ENCODE measurements around the gene FAM168A.
"Not testable (repeated sequence)": the region's sequence is repeated elsewhere in the genome, so short reads cannot be mapped to it uniquely, and the experiment has no call there.

The FAM168A gene

DNA sequence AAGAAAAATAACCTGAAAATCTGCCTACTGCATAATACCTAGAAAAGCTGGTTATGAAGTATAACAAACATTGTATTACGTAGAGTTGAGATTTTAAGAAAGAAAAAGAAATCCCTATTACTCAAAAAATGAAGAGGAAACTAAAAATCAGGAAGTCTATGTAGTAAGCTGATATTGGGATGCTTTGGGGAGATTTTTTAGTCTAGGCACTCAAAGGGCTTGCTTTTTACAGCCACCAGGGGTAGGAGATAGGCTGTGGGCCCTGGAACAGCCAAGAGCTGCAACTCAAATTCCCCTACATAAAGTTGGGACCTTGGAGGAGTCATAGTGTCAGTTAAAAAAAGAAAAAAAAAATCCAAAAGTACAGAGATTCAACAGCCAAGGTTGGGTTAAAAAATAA, 131.3 kb downstream of the FAM168A start:
- DNase-seq: peak; percentile 24 to 68 (median 61)

DNA sequence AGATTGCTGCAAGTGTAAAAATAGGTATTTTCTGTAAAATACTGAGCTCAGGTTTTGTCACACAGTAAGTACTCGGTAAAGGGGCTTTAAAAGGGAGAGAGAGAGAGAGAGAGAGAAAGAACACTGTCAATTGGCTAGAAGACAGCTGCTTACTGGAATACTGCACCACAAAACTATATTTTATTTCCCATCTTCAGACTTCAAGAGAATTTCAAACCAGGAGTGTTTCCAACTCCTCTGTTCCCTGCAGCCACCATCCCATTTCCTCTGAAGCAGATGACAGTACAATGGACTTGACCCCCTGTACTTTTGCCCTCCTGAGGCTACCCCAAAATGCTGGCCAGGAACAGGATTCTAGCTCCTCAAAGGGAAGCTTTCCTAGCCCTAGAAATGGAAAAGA, 132.0 kb downstream of the FAM168A start:
- DNase-seq: no peak

DNA sequence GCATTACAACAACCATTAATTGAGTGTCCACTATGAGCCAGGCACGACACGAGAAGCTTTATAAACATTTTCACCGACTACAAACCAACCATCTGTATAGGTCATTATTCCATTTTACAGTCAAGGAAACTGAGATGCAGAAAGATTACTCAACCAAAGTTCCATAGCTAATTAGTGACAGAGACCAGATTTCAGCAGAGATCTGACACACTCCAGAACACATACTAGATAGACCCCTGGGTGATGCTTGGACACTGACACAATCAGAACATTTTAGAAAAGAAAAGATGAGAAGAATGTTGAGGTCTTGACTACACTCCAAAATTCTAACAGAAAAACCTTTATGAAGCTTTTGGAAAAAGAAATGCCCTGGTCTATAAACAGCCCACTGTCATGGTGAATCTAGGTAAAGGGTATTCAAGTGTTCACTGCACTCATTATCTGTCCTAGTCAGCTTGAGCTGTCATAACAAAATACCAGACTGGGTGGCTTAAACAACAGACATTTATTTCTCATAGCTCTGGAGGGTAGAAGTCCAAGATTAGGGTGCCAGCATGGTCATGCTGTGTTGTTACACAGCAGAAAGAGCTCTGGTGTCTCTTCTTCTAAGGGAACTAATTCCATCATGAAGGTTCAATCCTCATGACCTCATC, 132.8 kb downstream of the FAM168A start:
- DNase-seq: no peak

DNA sequence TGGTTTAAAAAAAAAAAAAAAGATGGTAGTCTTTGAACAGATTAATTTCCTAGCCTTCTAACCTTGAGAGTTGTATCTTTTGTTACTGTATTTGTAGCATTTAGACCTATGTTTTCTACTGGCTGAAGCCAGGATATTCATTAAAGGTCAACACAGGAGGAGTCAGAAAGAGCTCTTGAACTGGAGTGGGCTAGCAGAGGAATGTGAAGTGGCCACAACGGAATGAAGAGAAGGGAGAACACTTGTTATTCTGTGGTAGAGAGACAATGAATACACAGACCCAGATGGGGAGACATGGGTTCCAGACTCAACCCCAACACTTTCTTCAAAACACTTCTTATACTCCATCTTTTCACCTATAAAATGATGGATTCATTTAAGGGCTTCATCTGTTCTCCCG, 133.6 kb downstream of the FAM168A start:
- DNase-seq: no peak

DNA sequence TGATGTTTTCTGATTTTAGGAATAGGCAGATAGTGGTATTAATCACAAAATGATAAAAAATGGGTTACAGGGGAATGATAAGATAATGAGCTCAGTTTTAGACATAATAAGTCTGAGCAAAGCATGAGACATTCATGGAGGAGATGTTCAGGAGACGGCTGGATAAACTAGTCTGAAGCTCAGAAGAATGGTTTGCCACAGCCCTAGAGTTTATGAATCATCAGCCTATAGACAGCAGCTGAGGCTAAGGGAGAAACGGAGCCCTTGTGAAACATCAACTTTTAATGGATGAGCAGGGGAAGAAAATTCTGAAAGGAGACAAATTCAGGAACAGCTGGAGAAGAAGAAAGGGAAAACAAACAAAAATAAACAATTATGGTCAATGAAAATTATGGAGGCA, 134.6 kb downstream of the FAM168A start:
- peak; percentile 47 to 63 (median 57) for DNase-seq

DNA sequence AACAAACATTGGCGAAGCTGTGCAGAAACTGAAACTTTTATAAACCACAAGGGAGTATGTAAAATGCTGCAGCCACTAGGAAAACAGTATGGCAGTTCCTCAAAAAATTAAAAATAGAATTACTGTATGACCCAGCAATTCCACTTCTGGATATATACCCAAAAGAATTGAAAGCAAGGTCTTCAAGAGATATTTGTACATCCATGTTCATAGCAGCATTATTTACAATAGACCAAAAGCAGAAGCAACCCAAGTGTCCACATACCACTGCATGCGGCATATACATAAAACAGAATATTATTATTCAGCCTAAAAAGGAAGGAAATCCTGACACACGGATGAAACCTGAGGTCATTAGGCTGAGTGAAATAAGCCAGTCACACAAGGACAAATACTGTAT, 135.9 kb downstream of the FAM168A start:
- peak; percentile 64 to 91 (median 76) for DNase-seq

DNA sequence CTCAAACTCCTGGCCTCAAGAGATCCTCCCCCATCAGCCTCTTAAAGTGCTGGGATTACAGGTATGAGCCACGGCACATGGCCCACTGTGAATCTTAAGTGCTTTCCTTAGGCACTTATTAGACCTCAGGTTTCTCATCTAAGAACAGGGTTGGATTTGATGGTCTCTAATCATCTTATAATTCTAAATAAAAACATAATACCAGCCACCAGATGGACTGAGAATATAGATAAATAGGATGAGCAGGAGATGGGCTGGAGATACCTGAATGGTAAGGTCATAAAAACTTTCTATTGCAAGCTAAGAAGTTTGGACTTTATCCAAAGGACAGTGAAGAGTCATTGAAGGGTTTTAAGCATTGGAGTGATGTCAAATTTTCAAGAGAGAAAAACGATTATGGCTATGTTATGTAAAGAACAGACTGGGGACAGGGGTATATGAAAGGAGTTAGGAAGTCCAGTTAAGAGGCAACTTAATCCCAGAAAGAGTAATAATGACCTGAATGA, 136.5 kb downstream of the FAM168A start:
- no peak for DNase-seq

DNA sequence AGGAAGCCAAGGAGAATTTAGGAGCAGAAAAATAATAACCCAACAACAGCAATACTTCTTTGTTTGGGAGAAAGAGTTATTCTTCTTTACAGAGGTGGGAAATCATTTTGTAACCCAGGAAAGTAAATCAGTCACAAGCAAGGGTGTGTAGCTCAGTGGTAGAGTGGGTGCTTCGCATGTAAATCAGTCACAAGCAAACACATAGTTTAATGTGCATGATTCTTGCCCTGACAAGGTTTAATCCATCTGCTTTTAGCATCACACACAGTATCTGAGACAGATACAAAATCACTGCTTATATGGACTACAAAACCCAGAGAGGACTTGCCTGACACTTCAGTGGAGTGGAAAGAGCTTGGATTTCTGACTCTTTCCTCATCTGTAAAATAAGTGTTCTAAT, 139.7 kb downstream of the FAM168A start:
- DNase-seq: no peak

DNA sequence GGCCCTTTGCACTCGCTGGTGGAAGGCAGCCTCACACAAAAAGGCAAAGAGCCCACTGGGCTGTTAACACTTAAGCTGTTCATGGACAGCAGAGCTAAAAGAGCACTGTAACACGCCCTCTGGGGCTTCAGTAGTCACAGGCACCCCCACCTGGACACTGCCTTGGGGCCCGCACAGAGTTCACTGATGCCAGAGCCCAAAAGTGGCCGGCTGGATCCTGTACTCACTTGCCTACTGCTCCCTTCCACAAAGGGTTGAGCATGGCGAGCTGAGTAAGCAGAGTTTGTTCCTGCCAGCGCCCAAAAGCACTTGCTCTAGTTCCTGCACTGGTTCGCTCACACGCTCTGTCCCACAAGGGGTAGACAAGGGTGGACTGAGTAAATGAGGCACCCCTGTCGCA, 142.9 kb downstream of the FAM168A start:
- no peak for DNase-seq

DNA sequence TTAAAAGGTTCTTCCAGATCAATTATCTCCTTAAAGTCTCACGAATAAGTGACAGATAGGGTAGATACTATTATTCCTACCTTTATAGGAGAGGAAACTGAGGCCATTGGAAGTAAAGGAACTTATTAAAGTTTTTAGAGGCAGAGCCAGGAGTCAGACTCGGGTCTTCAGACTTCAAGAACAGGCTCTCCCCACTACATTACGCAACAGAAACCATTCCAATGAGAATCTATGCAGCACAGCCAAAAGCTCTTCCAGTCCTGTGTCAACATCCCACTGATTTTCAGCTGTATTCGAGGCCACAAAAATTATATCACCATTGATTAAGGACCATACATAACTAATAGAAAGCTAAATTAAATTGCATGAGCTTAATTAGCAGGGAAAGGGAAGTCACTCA, 144.3 kb downstream of the FAM168A start:
- DNase-seq: no peak

DNA sequence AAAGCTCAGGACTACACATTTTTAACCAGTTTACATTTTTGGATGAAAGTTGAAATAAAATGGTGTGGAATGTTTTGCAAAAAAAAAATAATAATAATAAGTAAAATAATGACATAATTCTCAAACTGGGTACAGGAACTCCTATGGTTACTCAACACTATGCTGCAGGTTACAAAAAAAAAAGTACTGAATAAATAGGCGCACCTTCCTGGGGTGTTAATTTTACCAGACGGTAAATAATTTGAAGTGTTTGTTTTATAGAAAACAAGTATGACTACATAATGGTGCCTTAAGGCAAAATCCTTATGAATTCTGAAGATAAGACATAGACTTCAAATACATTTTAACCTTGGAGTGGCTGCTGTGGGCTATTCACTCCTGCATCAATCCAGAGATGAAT, 145.2 kb downstream of the FAM168A start:
- DNase-seq: no peak

DNA sequence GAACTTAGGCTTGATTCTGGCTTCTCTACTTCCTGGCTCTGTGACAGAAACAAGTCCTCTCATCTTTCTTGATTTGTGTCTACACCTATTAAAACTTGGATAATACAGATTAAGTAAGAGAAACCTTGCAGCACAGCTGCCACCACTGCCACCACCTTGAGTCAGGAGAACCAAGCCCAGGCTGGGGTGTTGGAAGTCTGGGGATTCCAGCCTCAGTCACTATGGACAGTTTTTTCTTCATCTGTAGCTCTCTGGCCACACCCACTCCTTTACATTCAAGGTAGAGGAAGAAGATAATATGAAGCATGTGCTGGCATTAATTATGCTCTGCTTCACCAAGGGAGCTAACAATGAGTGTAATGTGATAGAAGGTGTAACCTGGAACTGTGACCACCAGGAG, 146.0 kb downstream of the FAM168A start:
- no peak for DNase-seq

DNA sequence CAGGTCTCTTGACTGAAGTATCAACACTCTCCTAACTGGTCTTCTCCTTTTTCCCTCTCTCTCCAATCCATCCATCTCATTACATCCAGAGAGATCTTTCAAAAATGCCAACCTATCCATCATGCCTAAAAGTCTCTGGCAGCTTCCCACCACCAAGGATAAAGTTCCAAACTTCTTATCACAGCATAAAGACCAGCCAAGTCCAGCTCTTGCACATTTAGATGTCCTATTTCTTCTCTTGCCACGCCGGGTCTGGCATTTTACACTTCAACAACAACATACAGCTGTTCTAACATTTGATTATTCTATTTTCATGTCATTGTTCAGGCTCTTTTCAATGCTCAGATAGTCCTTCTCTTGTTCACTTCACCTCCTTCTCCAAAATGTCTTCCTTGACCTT, 151.1 kb downstream of the FAM168A start:
- no peak for DNase-seq

DNA sequence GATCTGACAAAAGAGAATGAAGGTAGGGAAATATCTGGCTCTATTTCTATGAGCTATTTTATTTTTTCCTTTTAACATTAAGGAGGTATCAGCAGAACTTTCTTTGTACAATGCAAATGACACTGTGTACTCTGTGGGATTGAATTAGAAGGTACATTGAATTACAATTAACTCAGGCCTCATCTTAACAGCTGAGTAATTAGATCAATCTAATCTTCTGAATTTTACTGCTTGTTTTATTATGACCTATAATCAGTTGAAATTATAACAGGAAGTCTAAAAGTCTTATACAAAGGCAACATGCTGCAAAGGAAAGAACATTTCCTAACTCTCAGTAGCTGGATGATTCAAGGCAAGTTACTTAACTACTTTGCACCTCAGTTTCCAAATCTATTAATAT, 151.9 kb downstream of the FAM168A start:
- peak in 1 of 4 experiments; percentile 26 for DNase-seq

DNA sequence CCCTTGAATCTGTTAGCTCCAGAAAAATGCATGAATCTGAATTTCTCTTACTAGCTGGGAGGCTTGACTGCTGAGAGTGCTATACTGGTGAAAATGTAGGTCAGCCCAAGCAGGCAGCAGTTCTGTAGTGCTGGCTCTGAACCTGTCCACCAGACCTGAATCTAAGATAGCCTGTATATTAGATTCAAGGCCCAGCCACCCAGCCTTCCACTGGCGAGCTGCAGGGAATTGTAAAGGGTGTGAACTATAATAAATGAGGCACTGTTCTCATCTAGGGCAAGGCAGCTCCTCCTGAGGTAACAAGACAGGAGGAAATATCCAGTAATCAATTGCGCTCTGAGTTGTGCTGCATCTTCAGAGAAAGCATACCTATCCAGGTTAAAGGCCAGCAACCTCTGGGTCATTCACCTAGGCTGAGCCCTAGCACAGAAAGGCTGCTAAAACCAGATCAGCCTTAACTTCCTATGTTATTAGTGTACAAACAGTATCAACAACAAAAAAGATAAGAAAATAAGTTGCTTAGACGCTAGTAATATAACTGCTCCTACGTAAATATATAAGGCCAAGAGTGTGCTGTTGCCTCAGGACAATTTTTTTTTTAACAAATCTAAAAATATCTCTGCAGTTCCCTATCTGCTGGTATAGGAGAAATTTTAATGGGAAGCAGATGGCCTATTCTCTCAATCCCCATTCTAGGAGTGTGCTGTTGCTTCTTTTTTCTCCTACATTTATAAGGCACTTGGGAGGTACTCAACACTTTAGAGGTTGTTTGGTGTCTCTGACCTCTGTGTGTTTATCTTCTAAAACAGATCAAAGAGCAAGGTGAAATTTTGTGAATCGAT, 158.7 kb downstream of the FAM168A start:
- DNase-seq: no peak

DNA sequence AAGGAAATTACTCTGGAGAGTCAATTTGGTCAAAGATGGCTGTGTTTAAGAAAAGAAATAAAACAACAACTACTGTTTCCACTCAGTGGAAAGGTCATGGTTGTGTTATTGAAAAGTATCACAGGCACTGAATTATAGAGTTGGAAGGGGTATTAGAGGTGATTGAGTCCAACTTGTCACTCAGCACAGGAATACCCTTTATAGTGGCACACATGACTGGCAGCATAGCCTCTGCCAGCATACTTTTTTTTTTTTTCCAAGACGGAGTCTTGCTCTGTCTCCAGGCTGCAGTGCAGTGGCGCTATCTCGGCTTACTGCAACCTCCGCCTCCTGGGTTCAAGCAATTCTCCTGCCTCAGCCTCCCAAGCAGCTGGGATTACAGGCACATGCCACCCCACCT, 161.1 kb downstream of the FAM168A start:
- DNase-seq: not testable (repeated sequence)

DNA sequence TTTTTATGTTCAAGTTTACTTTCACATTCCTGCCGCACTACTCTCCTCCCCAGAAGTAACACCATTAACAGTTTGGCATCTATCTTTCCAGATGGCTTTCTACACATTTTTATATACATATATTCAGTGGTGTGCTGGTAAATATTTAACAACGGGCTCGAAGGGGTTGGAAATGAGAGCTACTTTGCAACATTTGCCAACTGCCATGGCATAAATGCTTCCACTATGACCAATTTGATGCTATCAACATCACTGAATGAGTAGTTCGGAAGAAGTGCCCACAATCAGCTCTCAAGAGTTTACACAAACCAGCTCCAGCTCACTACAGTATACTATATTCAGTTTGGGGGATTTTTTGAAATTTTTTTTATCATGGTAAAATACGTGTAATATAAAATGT, 166.5 kb downstream of the FAM168A start:
- DNase-seq: no peak

DNA sequence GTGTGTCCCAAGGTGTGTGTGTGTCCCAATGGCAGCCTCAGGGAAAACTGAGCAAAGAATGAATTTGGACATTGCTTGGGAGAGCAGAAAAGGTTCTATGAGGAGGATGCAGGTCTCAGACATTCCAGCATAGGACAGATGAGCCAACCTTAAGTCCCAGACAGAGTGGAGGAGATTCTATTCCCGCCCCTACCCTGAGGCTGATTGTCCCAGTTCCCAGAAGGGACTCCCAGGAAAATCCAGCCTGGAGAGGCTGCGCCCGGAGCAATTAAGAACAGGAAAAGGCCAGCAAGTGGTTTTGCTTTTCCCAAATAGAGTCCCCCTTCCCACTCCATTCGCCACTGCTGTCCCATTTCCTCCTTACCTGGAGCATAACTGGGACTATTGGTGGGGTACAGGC, 167.6 kb downstream of the FAM168A start:
- no peak for DNase-seq

DNA sequence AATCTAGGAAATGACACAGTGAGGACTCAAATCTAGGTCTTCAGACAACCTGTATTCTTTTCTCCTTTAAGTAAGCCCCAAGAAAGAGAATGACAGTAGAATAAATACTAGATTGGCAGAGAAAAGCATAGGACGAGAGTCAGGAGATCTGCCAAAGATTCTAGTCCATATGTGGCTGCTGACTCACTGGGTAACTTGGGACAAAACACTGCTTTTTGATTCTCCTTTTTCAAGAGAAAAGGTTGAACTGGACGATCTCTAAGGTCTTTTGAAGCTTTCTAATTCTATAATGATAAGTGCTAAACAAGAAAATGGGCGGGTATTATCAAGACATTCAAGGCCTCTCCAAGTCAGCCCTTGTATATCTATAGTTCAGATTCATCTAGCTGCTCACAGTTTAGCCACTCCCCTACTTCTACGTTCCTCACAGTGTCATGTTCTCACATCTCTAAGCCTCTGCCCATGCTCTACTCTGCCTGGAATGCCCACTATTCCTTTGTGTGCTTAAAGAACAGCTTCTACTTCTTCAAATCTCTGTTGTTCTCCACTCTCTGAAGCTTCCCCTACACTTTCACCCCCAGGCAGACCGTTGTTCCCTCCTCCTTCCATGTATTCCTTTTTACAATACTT, 168.7 kb downstream of the FAM168A start:
- peak in 1 of 4 experiments; percentile 31 for DNase-seq

DNA sequence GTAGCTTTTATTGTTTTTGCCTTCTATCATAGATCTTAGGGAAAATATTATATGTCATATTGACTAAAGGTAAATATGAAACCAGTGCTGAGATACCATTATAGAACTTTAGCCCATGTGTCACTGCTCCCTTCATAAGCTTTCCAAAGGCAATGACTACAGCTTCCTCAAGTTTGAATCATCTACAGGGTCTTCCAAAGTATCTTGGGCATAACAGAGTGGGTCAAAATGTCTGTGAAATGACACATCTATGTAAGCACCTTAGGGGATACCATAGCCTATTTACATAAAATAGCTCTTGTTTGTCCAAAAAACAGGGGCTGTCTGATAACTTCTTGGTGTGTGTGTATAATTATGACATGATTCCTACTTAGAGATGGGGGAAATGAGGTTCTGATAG, 169.2 kb downstream of the FAM168A start:
- DNase-seq: no peak

DNA sequence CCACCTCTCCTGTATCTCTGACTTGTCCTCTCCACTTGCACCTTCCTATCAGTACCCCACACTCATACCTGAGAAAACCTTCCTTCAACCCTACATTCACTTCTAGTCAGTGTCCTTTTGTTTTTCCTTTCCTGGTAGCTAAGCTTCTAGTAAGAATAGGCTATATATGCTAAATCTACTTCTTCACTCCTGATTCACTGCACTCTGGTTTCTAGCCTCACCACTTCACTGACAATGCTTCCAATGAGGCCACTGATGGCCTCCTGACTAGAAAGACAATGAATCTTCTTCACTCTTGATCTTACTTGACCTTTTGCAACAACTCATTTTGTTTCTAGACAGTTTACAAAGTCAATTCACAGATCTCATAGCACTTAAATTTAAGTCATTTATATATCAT, 169.7 kb downstream of the FAM168A start:
- DNase-seq: no peak

DNA sequence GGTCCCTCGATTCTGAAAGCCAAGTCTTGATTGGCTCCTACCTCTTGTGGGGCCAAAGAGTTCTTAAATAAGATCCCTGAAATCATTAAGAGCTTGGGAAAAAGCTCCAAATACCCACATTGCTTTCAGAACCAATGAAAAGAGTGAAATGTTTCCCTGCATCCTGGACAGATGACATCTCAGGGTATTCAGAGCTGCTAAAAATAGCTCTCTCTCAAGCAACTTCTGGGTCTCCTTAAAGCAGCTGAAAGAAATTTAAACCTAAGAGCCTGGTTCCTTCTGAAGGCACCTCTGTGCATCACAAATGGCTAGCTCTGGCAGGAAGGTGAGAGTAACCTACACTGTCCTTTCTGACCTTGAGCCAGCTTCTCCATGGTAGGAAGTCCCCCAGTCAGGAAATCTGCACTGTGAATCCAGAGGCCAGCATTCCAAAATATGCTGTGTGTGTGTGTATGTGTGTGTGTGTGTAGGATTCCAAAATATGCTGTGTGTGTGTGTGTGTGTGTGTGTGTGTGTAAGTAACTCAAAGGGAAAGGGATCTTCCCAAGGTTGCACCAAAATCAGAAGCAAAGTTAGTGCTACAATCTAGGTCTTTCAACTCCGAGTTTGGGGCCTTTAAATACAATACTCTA, 171.6 kb downstream of the FAM168A start:
- no peak for DNase-seq

DNA sequence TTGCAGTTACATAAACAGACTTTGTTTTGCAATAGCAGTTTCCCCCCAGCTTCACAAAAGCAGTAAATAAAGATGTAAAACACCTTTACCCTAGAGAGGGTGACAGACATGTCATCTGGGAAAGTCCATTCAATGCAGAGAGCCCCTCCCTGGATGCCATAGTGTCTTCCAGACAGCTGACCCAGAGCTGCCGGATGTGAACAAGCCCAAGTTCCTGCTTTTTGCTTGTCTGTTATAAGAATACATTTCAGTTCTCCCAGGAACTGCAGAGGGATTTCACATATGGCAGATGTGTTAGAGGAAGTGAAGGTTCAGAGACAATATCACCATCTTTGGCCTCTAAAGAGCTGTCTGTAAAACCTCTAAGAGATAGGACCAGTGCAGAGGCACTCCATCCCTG, 172.8 kb downstream of the FAM168A start:
- DNase-seq: peak; percentile 89 to 95 (median 92)

All from suppressor macrophage (primary cell).